Measurements from ENCODE around the gene GP5.

The GP5 gene

DNA sequence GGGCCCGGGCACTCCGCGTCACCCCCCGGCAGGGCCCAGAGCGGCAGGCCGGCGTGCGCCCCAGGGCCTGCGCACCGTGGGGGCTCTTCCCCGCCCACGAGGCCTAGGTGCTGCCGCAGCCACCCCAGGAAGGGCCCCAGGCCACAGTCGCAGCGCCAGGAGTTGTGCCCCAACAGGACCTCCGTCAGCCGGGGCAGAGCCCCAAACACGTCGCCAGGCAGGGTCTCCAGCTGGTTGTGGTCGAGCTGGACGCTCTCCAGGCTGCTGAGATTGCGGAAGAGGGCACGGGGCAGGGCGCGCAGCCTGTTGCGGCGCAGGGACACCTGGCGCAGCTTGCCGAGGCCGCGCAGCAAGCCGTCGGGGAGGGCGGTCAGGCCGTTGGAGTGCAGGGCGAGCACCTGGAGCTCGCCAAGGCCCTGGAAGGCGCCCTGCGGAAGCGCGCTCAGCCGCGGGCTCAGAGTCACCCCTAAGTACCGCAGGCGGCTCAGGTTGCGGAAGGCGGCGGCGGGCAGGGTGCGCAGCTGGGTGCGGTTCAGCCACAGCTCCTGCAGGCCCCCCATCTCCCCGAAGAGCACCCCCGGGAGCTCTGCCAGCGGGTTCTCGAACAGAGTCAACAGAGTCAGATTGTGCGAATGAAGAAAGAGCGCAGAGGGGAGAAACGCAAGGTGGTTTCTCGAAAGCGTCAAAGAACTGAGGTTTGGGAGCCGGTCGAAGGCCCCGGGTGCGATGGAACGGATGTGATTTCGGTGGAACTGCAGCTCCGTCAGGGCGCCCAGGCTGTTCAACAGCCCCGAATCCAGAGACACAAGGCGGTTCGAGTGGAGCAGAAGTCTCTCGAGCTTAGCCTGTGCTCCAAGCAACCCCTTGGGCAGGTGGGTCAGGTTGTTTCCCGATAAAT is 2.0 kb downstream of the GP5 start:
- no peak for DNase-seq

DNA sequence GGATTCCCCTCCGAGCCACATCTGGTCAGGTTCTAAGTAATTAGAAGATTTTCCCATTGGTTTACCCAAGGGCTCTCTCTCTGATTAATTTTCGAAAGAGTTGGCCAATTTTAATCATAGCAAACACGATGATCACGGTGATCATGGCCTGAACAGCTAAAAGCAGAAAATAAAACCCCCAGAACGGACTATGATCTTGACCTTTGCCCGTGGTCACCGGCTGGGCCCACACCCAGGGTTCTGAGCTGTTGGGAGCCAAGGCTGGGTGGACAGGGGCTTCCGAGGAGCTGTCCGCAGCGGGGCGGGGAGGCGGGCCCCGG is 2.6 kb downstream of the GP5 start:
- DNase-seq = no peak

- DNase-seq = no peak
These were observed 3.1 kb downstream of the GP5 start for GRCh38 chr3:194395778-194396538.

GRCh38 chr3:194395212-194395611 is 3.9 kb downstream of the GP5 start:
- peak; percentile 19 for DNase-seq

DNA sequence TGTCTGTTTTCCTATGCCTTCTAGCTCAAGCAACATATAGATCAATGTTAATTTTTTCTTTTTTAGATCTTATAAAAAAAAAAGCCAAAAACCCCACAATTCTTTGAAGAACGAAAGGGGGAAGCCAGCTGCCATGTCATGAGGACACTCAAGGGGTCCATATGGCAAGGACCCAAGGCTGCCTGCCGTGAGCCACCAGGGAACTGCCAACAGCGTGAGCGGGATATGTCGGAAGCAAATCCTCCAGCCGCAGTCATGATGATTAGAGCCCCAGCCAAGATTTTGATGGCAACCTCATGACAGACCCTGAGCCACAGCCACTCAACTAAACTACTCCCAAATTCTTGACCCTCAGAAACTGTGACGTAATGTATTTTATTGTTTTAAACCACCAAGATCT is 6.5 kb downstream of the GP5 start:
- DNase-seq = no peak

GRCh38 chr3:194390835-194391234 is 8.2 kb downstream of the GP5 start:
- DNase-seq = no peak

DNA sequence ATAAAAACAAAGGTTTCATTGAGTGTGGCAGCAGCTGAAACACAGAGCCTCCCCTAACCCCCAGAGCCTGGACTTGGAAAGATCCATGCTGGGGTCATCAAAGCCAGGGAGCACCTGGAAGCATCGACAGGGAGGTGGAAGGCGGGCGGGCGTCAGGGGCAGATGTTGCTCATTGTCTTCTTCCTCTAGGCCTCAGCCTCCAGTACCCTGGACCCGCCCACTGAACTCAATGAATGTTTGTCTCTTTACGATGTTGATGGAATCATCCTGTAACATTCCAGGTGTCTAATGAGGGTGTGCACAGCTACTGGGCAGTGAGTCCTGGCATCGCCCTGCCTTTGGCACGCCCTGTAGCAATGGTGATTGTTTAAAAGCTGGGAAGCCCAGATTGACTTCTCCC is 9.8 kb downstream of the GP5 start:
- DNase-seq = no peak

DNA sequence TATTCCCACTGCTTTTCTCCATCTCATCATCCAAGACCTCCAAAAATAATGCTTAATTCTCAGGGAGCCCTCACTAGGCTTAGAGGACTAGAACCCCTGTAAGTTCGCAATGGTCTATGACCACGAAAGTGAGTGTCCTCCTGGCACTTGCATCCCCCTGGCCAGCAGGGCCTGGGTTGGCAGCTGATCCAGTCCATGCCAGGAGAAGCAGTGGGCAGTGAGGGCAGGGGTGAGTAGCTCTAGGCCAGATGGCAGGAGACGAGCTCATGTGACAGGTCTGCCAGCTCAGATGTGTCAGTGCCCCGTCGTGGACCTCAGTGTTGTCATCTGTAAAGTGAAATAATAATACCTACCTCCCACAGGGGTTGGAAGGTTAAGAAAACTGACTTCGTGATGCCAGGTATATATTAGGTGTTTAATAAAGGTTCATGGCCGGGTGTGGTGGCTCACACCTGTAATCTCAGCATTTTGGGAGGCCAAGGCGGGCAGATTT is 11.1 kb downstream of the GP5 start:
- no peak for DNase-seq

- DNase-seq = no peak
These were observed 11.8 kb downstream of the GP5 start for GRCh38 chr3:194387276-194387675.

DNA sequence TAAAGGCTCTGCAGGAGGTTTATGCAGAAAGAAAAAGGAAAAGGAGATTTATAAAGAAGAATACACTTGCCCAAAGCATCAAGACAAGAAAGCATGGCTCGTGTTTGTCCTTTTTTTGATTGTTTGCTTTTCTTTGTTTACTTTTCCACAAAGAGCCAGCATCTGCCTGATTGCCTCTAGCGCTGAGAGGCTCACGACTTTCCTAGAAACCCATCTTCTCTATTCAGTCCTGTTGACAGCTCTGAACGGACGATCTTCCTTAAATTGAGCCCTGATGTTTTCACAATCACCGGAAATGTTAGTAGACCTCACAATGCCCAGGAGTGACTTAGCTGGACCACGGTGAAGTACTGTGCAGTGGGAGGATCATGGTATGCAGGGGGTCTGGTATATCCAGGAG is 12.4 kb downstream of the GP5 start:
- peak; percentile 37 for DNase-seq

DNA sequence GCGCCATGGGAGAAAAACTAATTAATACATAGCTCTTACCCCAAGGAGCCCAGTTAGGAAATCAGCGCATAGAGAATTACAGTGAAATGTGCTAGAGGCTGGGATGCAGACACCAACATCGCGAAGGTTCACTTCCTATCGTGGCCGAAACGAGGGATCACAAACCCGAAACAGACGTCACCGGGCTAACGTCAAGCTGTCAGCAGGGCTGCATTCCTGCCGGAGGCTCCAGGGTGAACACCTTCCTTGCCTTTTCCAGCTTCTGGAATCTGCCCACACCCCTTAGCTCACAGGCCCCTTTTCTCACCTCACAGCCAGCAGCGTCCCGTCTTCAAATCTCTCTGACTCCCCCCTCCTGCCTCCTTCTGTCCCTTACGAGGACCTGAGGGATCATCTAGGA is 13.0 kb downstream of the GP5 start:
- no peak for DNase-seq

DNA sequence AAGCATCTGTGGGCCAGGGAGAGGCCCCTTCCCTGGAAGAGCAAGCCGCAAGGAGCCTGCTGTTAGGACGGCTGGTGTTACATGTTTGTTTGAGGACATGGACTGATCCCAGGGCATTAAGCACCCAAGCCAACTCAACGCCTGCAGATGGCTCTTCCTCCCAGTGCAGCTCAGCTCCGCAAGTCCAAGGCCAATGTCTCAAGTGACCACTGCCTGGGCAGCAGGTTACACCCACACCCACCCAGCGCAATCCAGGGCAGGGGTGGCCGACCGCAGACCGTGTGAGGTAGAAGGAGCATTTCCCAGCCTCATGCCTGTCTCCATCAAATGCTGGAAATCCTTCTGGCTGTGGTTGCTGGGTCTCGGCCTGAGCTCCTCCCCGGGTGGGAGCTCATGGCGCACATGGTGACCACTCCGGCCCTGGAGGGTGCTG is 14.5 kb downstream of the GP5 start:
- DNase-seq = no peak

DNA sequence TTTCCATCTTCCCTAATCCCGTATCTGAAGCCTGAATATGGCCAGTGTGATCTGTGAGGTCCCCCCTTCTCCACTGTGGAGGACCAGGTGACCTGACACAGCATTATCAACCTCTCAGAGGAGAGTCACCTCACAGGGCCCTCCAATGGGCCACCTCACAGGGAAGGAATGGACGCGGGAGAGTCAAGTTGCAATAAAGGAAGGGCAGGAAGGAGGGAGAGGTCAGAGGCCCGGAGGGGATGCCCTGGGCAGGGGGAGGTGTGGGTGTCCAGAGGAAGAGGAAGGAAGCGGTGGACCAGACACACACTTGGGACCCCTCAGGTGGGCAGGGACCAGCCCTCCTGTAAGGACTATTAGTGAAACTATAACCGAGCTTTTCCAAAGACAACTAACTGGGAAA is 14.9 kb downstream of the GP5 start:
- no peak for DNase-seq

GRCh38 chr3:194383276-194383940 is 15.7 kb downstream of the GP5 start:
- no peak for DNase-seq

GRCh38 chr3:194382892-194383223 is 16.2 kb downstream of the GP5 start:
- DNase-seq = no peak

DNA sequence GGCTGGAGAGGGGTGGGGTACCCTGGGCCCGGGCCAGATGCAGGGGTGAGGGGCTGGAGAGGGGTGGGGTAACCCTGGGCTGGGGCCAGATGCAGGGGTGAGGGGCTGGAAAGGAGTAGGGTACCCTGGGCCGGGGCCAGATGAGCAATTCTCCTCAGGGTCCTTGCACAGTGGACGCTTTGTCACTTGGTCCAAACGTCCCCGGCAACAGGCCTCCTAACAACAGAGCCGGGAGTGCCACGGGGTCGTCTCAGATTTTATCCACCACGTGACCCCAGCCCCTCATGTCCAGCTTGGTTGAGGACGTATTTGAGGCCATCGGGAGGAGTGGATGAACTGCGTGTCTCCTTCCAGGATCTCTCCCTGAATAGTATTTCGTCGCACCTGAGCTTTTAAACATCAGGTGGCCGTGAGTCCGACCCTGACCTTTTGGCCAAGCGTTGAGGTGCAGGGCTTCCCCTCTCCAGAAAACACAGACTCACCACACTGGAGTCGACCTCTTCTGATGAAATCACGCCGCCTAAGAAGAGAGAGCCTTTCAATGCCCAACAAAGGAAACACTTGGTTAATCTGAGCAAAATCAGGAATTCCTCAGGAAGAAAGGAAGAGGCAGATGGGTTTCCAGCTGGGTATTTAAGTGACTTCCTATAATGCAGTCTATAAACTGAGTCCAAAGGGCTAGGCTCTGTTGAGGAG is 16.7 kb downstream of the GP5 start:
- no peak for DNase-seq

DNA sequence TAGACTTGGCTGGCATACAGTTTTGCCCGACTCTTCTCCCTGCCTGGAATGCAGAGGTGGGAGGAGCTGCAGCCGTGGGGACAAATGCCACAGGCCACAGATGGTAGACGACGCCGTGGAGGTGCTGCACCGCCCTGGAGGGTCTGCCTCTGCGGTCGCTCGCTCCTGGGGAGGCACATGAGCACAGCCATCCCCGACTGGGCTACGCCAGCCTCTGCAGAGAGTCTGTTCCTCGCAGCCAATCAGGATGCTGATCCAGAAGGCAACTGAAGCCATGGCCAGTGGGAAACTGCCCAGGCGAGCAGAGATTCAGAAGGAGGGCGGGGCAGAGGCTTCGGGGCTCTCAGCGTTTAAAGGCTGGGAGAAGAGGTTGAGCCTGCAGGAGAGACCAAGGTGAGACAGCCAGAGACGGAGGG is 17.6 kb downstream of the GP5 start:
- peak; percentile 38 for DNase-seq

- DNase-seq = no peak
These were observed 18.7 kb downstream of the GP5 start for GRCh38 chr3:194380326-194380725.

GRCh38 chr3:194379651-194380050 is 19.4 kb downstream of the GP5 start:
- DNase-seq = no peak

DNA sequence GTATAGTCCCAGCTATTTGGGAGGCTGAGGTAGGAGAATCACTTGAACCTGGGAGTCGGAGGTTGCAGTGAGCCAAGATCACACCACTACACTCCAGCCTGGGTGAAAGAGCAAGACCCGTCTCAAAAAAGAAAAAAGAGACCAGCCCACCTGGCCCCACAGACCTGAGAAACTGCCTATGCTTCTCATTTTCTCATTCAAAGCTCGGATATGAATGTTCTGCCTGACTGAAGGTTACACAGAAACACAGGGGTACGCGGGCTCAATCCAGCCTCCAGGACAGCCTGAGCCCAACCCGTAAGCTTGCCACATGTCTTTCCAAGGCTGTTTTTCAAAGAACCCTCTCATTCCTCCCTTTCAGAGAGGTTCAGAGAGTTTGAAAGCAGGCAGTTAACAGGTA is 19.8 kb downstream of the GP5 start:
- DNase-seq = no peak

DNA sequence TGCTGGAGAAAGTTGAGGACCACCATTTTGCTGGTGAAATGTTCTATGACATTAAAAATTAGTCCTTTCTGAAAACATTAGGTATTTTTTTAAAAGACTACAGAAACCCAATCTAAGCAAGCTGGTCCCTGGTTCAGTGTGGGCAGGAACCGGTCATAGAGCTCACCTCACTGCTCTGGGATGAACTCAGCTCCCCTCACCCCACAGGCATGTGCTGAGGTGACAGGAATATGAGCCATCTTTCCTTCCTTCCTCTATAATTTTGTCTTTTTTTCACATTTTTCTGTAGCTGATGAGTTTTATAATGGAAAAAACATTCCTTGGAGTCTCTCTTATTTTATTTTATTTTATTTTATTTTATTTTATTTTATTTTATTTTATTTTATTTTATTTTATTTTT is 21.4 kb downstream of the GP5 start:
- no peak for DNase-seq

GRCh38 chr3:194376241-194376560 is 22.9 kb downstream of the GP5 start:
- no peak for DNase-seq

- peak; percentile 63 for DNase-seq
These were observed 23.4 kb downstream of the GP5 start for GRCh38 chr3:194375473-194376240.
